K562 (cell line): ENCODE results near the gene WDR27. TPM values are rescaled to one million over a fixed set of nuclear protein-coding genes. Genes with fewer than 3 reads are reported as not detected.

Source experiments
- ATAC-seq: fragments of 200-7000 bp; cut with Tn5 transposase; 3 replicates; pipeline ENCODE4 v1.9.1; 2020; ENCODE audit warnings: moderate library complexity
- BruUV-seq: library from RNA; stranded (reverse); fragments of 400-500 nt; replicated peaks from 2 replicates; lab custom pipeline; 2021; lab: Mats Ljungman, UMichigan
- CTCF ChIA-PET: fragments of 300-600 bp; formaldehyde crosslinking; extraction: SDS; loops from one replicate; lab custom pipeline; 2021; ENCODE audit warnings: low intra/inter-chr PET ratio; lab: Yijun Ruan, JAX
- POLR2A ChIA-PET: fragments of 300-600, 350-650 bp; sonication (Branson Sonifier 250); formaldehyde crosslinking; extraction: SDS; loops from one replicate; lab custom pipeline; 2021; ENCODE audit warnings: antibody characterized with exemption, inconsistent platforms; lab: Yijun Ruan, JAX
- DNase-seq, 4 experiments: peaks; one replicate each; pipeline versions ENCODE4 v3.0.0 to v3.0.0-alpha.2; 2011 to 2018; ENCODE audit warnings: low spot score in 3 of 4, mixed read lengths in 3 of 4; ENCODE audit errors: extremely low read depth in 1 of 4
- FAIRE-seq: peaks from 2 replicates; lab custom pipeline; 2011; peaks lifted over from hg19 to GRCh38; lab: Jason Lieb, UNC
- H2AFZ ChIP-seq: 2 replicates; pipeline ENCODE4 v1.6.0; 2011; ENCODE audit warnings: low read depth, low read length, control low read depth, inconsistent platforms
- H3K27ac ChIP-seq: fragments of 200-600 bp; 3 replicates; pipeline ENCODE4 v1.8.0; 2011; ENCODE audit warnings: low read depth, mild to moderate bottlenecking, control low read depth, inconsistent platforms, low read length, moderate library complexity, mixed read lengths; ENCODE audit errors: extremely low read depth
- H3K27me3 ChIP-seq, 2 experiments: fragments of 300-600 bp in 1 of 2; 2 replicates in 1 of 2; 3 replicates in 1 of 2; pipeline versions ENCODE4 v1.6.0 to v1.8.0; 2011; ENCODE audit warnings: inconsistent platforms in 2 of 2, low read length in 2 of 2, mild to moderate bottlenecking in 1 of 2, mixed read lengths in 1 of 2, moderate library complexity in 1 of 2; ENCODE audit not compliant: control insufficient read depth in 2 of 2, insufficient read depth in 2 of 2
- H3K36me3 ChIP-seq: fragments of 300-600 bp; 3 replicates; pipeline ENCODE4 v1.8.0; 2011; ENCODE audit warnings: mild to moderate bottlenecking, low read length, inconsistent platforms; ENCODE audit not compliant: control insufficient read depth, insufficient read depth
- H3K4me1 ChIP-seq, 2 experiments: fragments of 200-600 bp in 1 of 2; replicated peaks in 1 of 2; 2 replicates in 1 of 2; 3 replicates in 1 of 2; pipeline versions ENCODE4 v1.5.1 to v1.8.0; 2011; ENCODE audit warnings: inconsistent platforms in 2 of 2, low read length in 2 of 2, mild to moderate bottlenecking in 1 of 2, mixed read lengths in 1 of 2, moderate library complexity in 1 of 2; ENCODE audit not compliant: control insufficient read depth in 2 of 2, insufficient read depth in 2 of 2
- H3K4me2 ChIP-seq: 2 replicates; pipeline ENCODE4 v1.6.1; 2011; ENCODE audit warnings: low read length, control low read depth, inconsistent platforms, mixed read lengths; ENCODE audit not compliant: insufficient read depth
- H3K4me3 ChIP-seq: fragments of 200-600 bp; sonication (generic), shearing (Covaris generic); 2 replicates; pipeline ENCODE4 v1.5.1; 2016; ENCODE audit warnings: control low read depth, inconsistent platforms
- H3K79me2 ChIP-seq: fragments of 200-600 bp; 3 replicates; pipeline ENCODE4 v1.8.0; 2011; ENCODE audit warnings: low read length, inconsistent platforms; ENCODE audit not compliant: control insufficient read depth, insufficient read depth
- H3K9ac ChIP-seq, 2 experiments: 2 replicates each; pipeline versions ENCODE4 v1.6.0 to v1.6.1; 2011; ENCODE audit warnings: low read depth in 2 of 2, low read length in 2 of 2, control low read depth in 1 of 2, inconsistent platforms in 1 of 2, mild to moderate bottlenecking in 1 of 2, mixed read lengths in 1 of 2; ENCODE audit not compliant: insufficient read depth in 1 of 2
- H3K9me1 ChIP-seq: one replicate; pipeline ENCODE4 v1.6.0; 2011; ENCODE audit warnings: inconsistent platforms, mild to moderate bottlenecking, low read length, moderate library complexity; ENCODE audit not compliant: control insufficient read depth, insufficient read depth
- H3K9me3 ChIP-seq: replicated peaks from 2 replicates; pipeline ENCODE4 v1.5.1; 2011; ENCODE audit warnings: low read depth, low read length, inconsistent platforms; ENCODE audit not compliant: control insufficient read depth, insufficient read depth
- H4K20me1 ChIP-seq: replicated peaks from 2 replicates; pipeline ENCODE4 v1.6.1; 2011; ENCODE audit warnings: low read length, inconsistent platforms, mixed read lengths; ENCODE audit not compliant: control insufficient read depth, insufficient read depth
- FOXA3 ChIP-seq, 2 experiments: fragments of 450-650 bp in 1 of 2; sonication (generic) in 1 of 2; formaldehyde crosslinking; IDR thresholded peaks in 1 of 2; conservative IDR thresholded peaks in 1 of 2; 2 replicates each; pipeline versions ENCODE4 v1.4.0 to v1.8.0; 2020 to 2022; ENCODE audit warnings: mild to moderate bottlenecking in 2 of 2, missing genetic modification reagents in 1 of 2
- GATAD2B ChIP-seq: fragments of 450-650 bp; IDR thresholded peaks from 2 replicates; pipeline ENCODE4 v1.6.1; 2017; ENCODE audit warnings: mild to moderate bottlenecking, borderline replicate concordance
- HMG20A ChIP-seq: fragments of 450-650 bp; formaldehyde crosslinking; conservative IDR thresholded peaks from 2 replicates; pipeline ENCODE4 v1.4.0; 2020; ENCODE audit warnings: mild to moderate bottlenecking, mixed read lengths
- KDM5B ChIP-seq: fragments of 200-600 bp; sonication (generic); IDR thresholded peaks from 2 replicates; pipeline ENCODE4 v1.6.1; 2012; ENCODE audit warnings: low read depth, mild to moderate bottlenecking, moderate library complexity, low read length, control low read depth, inconsistent platforms; ENCODE audit not compliant: insufficient replicate concordance
- KLF1 ChIP-seq: fragments of 450-650 bp; IDR thresholded peaks from 2 replicates; pipeline ENCODE4 v1.6.1; 2016; ENCODE audit warnings: missing genetic modification characterization, missing compliant biosample characterization
- POLR2G ChIP-seq: fragments of 200-400 bp; formaldehyde crosslinking; IDR thresholded peaks from 2 replicates; pipeline ENCODE4 v1.6.1; 2017; ENCODE audit warnings: low read depth, mild to moderate bottlenecking, antibody characterized with exemption, low read length, moderate library complexity
- RBFOX2 ChIP-seq: fragments of 200-400 bp; formaldehyde crosslinking; IDR thresholded peaks from 2 replicates; pipeline ENCODE4 v1.6.1; 2017; ENCODE audit warnings: low read depth, mild to moderate bottlenecking, low read length, moderate library complexity
- RFX7 ChIP-seq: fragments of 250-450 bp; sonication (Bioruptor Pico); IDR thresholded peaks from 2 replicates; pipeline ENCODE4 v1.5.1; 2021; ENCODE audit warnings: mild to moderate bottlenecking
- SREBF2 ChIP-seq: sonication (generic); formaldehyde crosslinking; IDR thresholded peaks from 2 replicates; pipeline ENCODE4 v1.4.0; 2020; ENCODE audit warnings: mild to moderate bottlenecking, missing genetic modification reagents
- TFAM ChIP-seq: fragments of 250-450 bp; sonication (Bioruptor Pico); conservative IDR thresholded peaks from 2 replicates; pipeline ENCODE4 v1.5.0; 2021; ENCODE audit warnings: mild to moderate bottlenecking, moderate library complexity
- ZNF133 ChIP-seq: fragments of 250-450 bp; sonication (Bioruptor Pico); IDR thresholded peaks from 2 replicates; pipeline ENCODE4 v1.4.0; 2020; ENCODE audit warnings: mild to moderate bottlenecking
- ZNF175 ChIP-seq: fragments of 200-800 bp; sonication (Bioruptor generic); IDR thresholded peaks from 2 replicates; pipeline ENCODE4 v1.6.1; 2016; ENCODE audit warnings: low read depth, mild to moderate bottlenecking, missing genetic modification characterization, missing compliant biosample characterization
- ZNF212 ChIP-seq: fragments of 450-650 bp; formaldehyde crosslinking; IDR thresholded peaks from 2 replicates; pipeline ENCODE4 v1.4.0; 2020; ENCODE audit warnings: mild to moderate bottlenecking
- ZSCAN32 ChIP-seq: fragments of 450-650 bp; formaldehyde crosslinking; IDR thresholded peaks from 2 replicates; pipeline ENCODE4 v1.4.0; 2020; ENCODE audit warnings: mild to moderate bottlenecking, moderate library complexity
- WGBS: fragments of 100-300 bp; shearing (Covaris generic); methylation state at CpG from one replicate; pipeline ENCODE4 v1.1.6; 2016; ENCODE audit warnings: low coverage, mixed read lengths; ENCODE audit not compliant: insufficient coverage; ENCODE audit errors: missing lambda C conversion rate; 5-methylcytosine and 5-hydroxymethylcytosine counted together
- in situ Hi-C: fragments of 300-500 bp; cut with MboI; formaldehyde crosslinking; loops from 4 replicates; pipeline ENCODE4 v1.15.0; 2018; ENCODE audit warnings: inconsistent platforms, mixed read lengths
- intact Hi-C: fragments of 100-400 bp; cut with micrococcal nuclease; formaldehyde crosslinking; loops from 2 replicates; pipeline ENCODE4 v1.14.2; 2022
- polyA plus RNA-seq, 8 experiments: library from polyadenylated mRNA; depleted of rRNA in 4 of 8; stranded (reverse) in 5 of 8; unstranded in 3 of 8; fragments of >200 nt; fragmentation: Nextera tagmentation in 2 of 8; fragmentation: Illumina TruSeq in 1 of 8; extraction: Ambion mirVana in 2 of 8; extraction: Trizol in 1 of 8; gene quantifications; 2 replicates each; pipeline versions ENCODE4 v1.2.1 to v1.2.3, GENCODE V29; 2011 to 2014; ENCODE audit warnings: inconsistent platforms in 1 of 8, missing spikeins in 1 of 8
- total RNA-seq, 7 experiments: library from RNA; depleted of rRNA in 6 of 7; stranded (reverse); fragments of >200 nt in 6 of 7; fragmentation: Illumina TruSeq in 2 of 7; extraction: Trizol in 2 of 7; gene quantifications; 2 replicates each; pipeline versions ENCODE4 v1.2.1 to v1.2.3, GENCODE V29; 2011 to 2021; ENCODE audit warnings: low replicate concordance in 1 of 7
- TF ChIP-seq, protein P1 (sequence below), 2 experiments: fragments of 200-800 bp in 1 of 2; sonication (Bioruptor generic) in 1 of 2; sonication (generic) in 1 of 2; formaldehyde crosslinking in 1 of 2; IDR thresholded peaks in 1 of 2; conservative IDR thresholded peaks in 1 of 2; 2 replicates each; pipeline versions ENCODE4 v1.5.0 to v1.6.1; 2016 to 2020; ENCODE audit warnings: missing compliant biosample characterization in 1 of 2, missing genetic modification characterization in 1 of 2, missing genetic modification reagents in 1 of 2
- TF ChIP-seq, protein P2 (sequence below): fragments of 450-650 bp; IDR thresholded peaks from 2 replicates; pipeline ENCODE4 v1.7.0; 2016; ENCODE audit warnings: borderline replicate concordance

The WDR27 gene
- total and polyA plus RNA-seq, 9 of the 15 experiments (the other 6 are each of a cell fraction or from before 2014, with no cell fraction given): 4.3 to 77.2 (median 22.7) TPM

DNA sequence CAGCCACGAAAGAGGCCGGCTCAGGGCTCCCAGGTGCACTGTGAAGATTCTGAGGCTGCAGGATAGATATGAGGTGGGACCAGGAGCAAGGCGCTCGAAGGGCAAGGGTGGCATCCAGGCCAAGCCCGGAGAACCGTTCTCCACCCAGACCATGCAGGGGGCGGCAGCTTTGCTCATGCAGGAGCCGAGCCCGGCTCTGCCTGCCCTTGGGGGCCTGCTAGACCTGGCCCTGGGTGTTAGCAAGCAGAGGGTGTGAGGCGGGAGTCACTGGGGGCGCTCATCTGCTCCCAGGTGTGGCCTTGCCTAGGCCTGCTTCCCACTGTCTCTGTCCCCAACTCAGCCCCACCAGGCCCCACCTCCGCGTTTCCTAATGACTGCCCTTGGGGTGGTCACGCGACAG, 59.4 kb downstream of the WDR27 start (continued):
- no peak for TF ChIP-seq KLF1 (tag)
- TF ChIP-seq ZNF133 (CRISPR knock-in tag): no peak
- no peak for TF ChIP-seq HMG20A (CRISPR knock-in tag)
- no peak for TF ChIP-seq RFX7
- TF ChIP-seq ZSCAN32: no peak
- no peak for TF ChIP-seq SREBF2 (CRISPR knock-in tag)
- no peak for TF ChIP-seq FOXA3 (CRISPR knock-in tag; conservative IDR thresholded peaks at IDR 0.05 in 1 of 2, IDR thresholded peaks at IDR 0.05 in 1 of 2)
- no peak for TF ChIP-seq ZNF175 (CRISPR knock-in tag)

DNA sequence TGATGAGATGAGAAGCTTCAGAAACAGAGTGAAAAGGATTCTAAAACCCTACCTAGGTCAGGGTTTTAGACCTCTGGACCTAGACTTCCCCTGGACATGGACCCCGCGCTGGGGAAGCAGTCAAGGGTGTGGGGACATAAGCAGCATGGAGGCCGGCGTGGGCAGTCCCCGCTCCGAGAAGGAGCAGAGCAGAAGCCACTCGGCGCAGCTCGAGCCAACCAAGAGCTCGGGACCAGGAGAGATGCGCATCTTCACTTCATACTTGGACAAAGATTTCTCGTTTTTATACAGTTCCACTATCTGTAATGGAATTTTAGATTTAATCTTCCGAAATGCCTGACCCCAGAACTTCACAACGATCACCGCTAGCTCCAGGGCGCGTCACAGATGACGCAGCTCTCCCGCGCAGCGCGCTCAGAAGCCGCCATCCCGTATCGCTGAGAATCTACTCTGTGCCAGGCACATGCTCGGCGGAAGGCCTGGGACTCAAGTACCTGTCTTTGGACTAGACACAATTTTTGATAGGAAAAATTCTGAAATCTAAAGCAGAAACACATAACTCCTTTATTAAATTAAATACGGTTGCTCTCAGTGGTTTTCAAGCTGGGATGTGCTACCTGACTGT, 60.3 kb downstream of the WDR27 start:
- H3K79me2 ChIP-seq: no peaks in the 10 kb centered on the region
- peaks cover 7% of the 10 kb centered on the region; the same call in 1 of the 3 replicates for H3K36me3 ChIP-seq
- no TSS peak for BruUV-seq
- POLR2A ChIA-PET: interaction anchor here (0.7 kb wide), 2 partner anchors 24 to 890 kb away, joined by 3 to 4 read pairs; no protein-coding TSS in a partner anchor
- no peak overlapping the region for H2AFZ ChIP-seq
- no peaks in the 10 kb centered on the region for H4K20me1 ChIP-seq
- intact Hi-C loops: no loop called here
- H3K9me3 ChIP-seq: no peaks in the 10 kb centered on the region; the same call in 1 of the 2 replicates
- H3K9me1 ChIP-seq: no peaks in the 10 kb centered on the region
- TF ChIP-seq TFAM: no peak
- TF ChIP-seq, protein P1, sequence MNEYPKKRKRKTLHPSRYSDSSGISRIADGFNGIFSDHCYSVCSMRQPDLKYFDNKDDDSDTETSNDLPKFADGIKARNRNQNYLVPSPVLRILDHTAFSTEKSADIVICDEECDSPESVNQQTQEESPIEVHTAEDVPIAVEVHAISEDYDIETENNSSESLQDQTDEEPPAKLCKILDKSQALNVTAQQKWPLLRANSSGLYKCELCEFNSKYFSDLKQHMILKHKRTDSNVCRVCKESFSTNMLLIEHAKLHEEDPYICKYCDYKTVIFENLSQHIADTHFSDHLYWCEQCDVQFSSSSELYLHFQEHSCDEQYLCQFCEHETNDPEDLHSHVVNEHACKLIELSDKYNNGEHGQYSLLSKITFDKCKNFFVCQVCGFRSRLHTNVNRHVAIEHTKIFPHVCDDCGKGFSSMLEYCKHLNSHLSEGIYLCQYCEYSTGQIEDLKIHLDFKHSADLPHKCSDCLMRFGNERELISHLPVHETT (CRISPR knock-in tag; conservative IDR thresholded peaks at IDR 0.05 in 1 of 2, IDR thresholded peaks at IDR 0.05 in 1 of 2): no peak
- TF ChIP-seq RFX7: no peak
- TF ChIP-seq, protein P2, sequence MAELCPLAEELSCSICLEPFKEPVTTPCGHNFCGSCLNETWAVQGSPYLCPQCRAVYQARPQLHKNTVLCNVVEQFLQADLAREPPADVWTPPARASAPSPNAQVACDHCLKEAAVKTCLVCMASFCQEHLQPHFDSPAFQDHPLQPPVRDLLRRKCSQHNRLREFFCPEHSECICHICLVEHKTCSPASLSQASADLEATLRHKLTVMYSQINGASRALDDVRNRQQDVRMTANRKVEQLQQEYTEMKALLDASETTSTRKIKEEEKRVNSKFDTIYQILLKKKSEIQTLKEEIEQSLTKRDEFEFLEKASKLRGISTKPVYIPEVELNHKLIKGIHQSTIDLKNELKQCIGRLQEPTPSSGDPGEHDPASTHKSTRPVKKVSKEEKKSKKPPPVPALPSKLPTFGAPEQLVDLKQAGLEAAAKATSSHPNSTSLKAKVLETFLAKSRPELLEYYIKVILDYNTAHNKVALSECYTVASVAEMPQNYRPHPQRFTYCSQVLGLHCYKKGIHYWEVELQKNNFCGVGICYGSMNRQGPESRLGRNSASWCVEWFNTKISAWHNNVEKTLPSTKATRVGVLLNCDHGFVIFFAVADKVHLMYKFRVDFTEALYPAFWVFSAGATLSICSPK: no peak
- no peak for TF ChIP-seq KDM5B
- no peak for TF ChIP-seq GATAD2B
- no peak for TF ChIP-seq RBFOX2
- TF ChIP-seq POLR2G: 0 out of 2 replicates have a peak, but pooled peaks have one; percentile 7
- TF ChIP-seq ZNF212 (CRISPR knock-in tag): no peak
- peaks cover 0 to 5% of the 10 kb centered on the region in 2 experiments; a peak in 2 of 5 replicates for H3K4me1 ChIP-seq
- H3K27me3 ChIP-seq: no peaks in the 10 kb centered on the region
- H3K4me3 ChIP-seq: no peak overlapping the region
- WGBS: 83% methylated on average over 25 of the region's 28 CpGs
- no peak overlapping the region for H3K9ac ChIP-seq
- ATAC-seq: no peak
- no peak for FAIRE-seq
- H3K4me2 ChIP-seq: no peak overlapping the region
- H3K27ac ChIP-seq: no peak overlapping the region
- in situ Hi-C loops: no loop called here
- CTCF ChIA-PET: no interaction called here
- no peak for DNase-seq
